B cell (primary cell): ENCODE data around the gene JPH3.

Source experiments
- EZH2 ChIP-seq: IDR thresholded peaks from 2 replicates; pipeline ENCODE4 v1.6.1; 2012; ENCODE audit warnings: borderline replicate concordance, low read depth, mild to moderate bottlenecking, moderate library complexity, low read length; ENCODE audit not compliant: insufficient read depth, poor library complexity, severe bottlenecking
- TF ChIP-seq, protein P1 (sequence below): fragments of 200-600 bp; IDR thresholded peaks from one replicate; pipeline ENCODE4 v1.8.0; 2022; ENCODE audit warnings: antibody characterized with exemption, mild to moderate bottlenecking

DNA sequence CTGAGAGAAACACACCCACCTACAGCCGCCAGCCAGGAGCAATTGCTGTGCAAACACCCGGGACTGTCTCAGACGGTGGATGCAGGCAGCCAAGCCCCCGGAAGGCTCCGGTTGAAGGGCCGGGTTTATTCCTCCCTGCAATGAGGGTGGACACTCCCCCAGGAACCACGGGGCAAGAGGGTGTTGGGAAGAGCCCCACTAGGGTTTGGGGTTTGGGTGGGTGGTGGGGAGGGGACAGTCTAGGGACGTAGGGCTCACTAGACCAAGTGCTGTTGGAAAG lies 19.2 kb downstream of the JPH3 start:
- TF ChIP-seq, protein P1, sequence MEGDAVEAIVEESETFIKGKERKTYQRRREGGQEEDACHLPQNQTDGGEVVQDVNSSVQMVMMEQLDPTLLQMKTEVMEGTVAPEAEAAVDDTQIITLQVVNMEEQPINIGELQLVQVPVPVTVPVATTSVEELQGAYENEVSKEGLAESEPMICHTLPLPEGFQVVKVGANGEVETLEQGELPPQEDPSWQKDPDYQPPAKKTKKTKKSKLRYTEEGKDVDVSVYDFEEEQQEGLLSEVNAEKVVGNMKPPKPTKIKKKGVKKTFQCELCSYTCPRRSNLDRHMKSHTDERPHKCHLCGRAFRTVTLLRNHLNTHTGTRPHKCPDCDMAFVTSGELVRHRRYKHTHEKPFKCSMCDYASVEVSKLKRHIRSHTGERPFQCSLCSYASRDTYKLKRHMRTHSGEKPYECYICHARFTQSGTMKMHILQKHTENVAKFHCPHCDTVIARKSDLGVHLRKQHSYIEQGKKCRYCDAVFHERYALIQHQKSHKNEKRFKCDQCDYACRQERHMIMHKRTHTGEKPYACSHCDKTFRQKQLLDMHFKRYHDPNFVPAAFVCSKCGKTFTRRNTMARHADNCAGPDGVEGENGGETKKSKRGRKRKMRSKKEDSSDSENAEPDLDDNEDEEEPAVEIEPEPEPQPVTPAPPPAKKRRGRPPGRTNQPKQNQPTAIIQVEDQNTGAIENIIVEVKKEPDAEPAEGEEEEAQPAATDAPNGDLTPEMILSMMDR, result no peak
- TF ChIP-seq EZH2, result no peak
